ENCODE measurements around the gene FBXW2. TPM values are rescaled to one million over a fixed set of nuclear protein-coding genes. Genes with fewer than 3 reads are reported as not detected.

Gene FBXW2
- polyA plus RNA-seq, 1 of the 3 experiments (the other 2 are of a cell fraction): 40.1 TPM

- TF ChIP-seq RAD21 (IDR thresholded peaks at IDR 0.05; ENCODE audit: low read length) (peak; percentile 20; the same call in 1 of the 2 replicates), RXRA (IDR thresholded peaks at IDR 0.05; ENCODE audit: borderline replicate concordance, low read depth) (no peak), RCOR1 (IDR thresholded peaks at IDR 0.05; ENCODE audit: low read length) (no peak; the same call in 1 of the 2 replicates), NRF1 (IDR thresholded peaks at IDR 0.05; ENCODE audit: low read depth, low read length) (no peak), MEF2A (IDR thresholded peaks at IDR 0.05; ENCODE audit: borderline replicate concordance, low read depth) (no peak), RFX5 (IDR thresholded peaks at IDR 0.05; ENCODE audit: low read length) (no peak), EZH2phosphoT487 (IDR thresholded peaks at IDR 0.05; ENCODE audit: borderline replicate concordance, low read depth) (no peak), ZBTB33 (IDR thresholded peaks at IDR 0.05; ENCODE audit: borderline replicate concordance, low read depth) (no peak), USF1 (IDR thresholded peaks at IDR 0.05; ENCODE audit: borderline replicate concordance, low read depth) (peak; percentile 26; the same call in 1 of the 2 replicates), FOXJ3 (CRISPR knock-in tag; IDR thresholded peaks at IDR 0.05) (no peak)
Observed at GRCh38 chr9:120792898-120793765, at the start of gene FBXW2 (continued).

GRCh38 chr9:120841930-120842684 is 48.9 kb upstream of the FBXW2 start:
- Histone ChIP-seq H3K9me2 (no peaks in the 10 kb centered on the region), H3K4me1 (ENCODE audit: control insufficient read depth in 1 of 2, insufficient read depth in 2 of 2, low read depth in 1 of 2, low read length in 1 of 2) (peaks cover 5 to 15% of the 10 kb centered on the region in 2 experiments; a peak in 1 of 4 replicates), H3K9ac (peak overlapping the region; percentile 99), H3K27me3 (ENCODE audit: insufficient read depth) (no peaks in the 10 kb centered on the region), H3K9me3 (no peaks in the 10 kb centered on the region), H3K4me2 (peak overlapping the region; percentile 93), H2AFZ (ENCODE audit: low read depth) (peak overlapping the region; percentile 96), H3K4me3 (ENCODE audit: low read depth in 2 of 2, low read length in 1 of 2) (peak overlapping the region; percentile 94 to 95), H3K27ac (ENCODE audit: low read depth in 2 of 2, low read length in 1 of 2) (peak overlapping the region; percentile 90 to 91), H3K79me2 (ENCODE audit: insufficient read depth) (peaks cover 70% of the 10 kb centered on the region), H3F3A (replicated peaks; ENCODE audit: insufficient read depth) (peaks cover 15% of the 10 kb centered on the region), H3K36me3 (replicated peaks in 1 of 2; ENCODE audit: control insufficient read depth in 1 of 2, insufficient read depth in 2 of 2, low read length in 1 of 2) (peaks cover 8 to 11% of the 10 kb centered on the region in 2 experiments), H4K20me1 (ENCODE audit: insufficient read depth) (no peaks in the 10 kb centered on the region)
- 32% methylated on average over 18 of the region's 18 CpGs for WGBS (ENCODE audit: low lambda C conversion rate)
- no peak for TF ChIP-seq SMC3 (IDR thresholded peaks at IDR 0.05; ENCODE audit: low read depth, low read length)
- peak; percentile 10; the same call in 1 of the 2 replicates for TF ChIP-seq MXI1 (IDR thresholded peaks at IDR 0.05; ENCODE audit: low read depth, low read length)
- TF ChIP-seq GABPA (IDR thresholded peaks at IDR 0.05; ENCODE audit: low read depth): no peak
- TF ChIP-seq TAF1 (IDR thresholded peaks at IDR 0.05; ENCODE audit: borderline replicate concordance, low read depth, low read length): no peak
- TF ChIP-seq USF2 (IDR thresholded peaks at IDR 0.05; ENCODE audit: borderline replicate concordance, low read depth, low read length): no peak
- no peak for TF ChIP-seq RCOR1 (IDR thresholded peaks at IDR 0.05; ENCODE audit: low read length)
- TF ChIP-seq EZH2phosphoT487 (IDR thresholded peaks at IDR 0.05; ENCODE audit: borderline replicate concordance, low read depth): no peak
- no peak for DNase-seq
- CTCF ChIA-PET: no interaction called here
- POLR2A ChIA-PET: interaction anchor here (0.7 to 1.3 kb wide), 2 partner anchors 93 to 112 kb away, joined by 3 to 5 read pairs; no protein-coding TSS in a partner anchor
